ENCODE data around the gene EDAR. TPM values are rescaled to one million over a fixed set of nuclear protein-coding genes. Genes with fewer than 3 reads are reported as not detected.

EDAR gene
- total and polyA plus RNA-seq, 2 of the 8 experiments (the other 6 are each of a cell fraction or from before 2014, with no cell fraction given), result not detected

DNA sequence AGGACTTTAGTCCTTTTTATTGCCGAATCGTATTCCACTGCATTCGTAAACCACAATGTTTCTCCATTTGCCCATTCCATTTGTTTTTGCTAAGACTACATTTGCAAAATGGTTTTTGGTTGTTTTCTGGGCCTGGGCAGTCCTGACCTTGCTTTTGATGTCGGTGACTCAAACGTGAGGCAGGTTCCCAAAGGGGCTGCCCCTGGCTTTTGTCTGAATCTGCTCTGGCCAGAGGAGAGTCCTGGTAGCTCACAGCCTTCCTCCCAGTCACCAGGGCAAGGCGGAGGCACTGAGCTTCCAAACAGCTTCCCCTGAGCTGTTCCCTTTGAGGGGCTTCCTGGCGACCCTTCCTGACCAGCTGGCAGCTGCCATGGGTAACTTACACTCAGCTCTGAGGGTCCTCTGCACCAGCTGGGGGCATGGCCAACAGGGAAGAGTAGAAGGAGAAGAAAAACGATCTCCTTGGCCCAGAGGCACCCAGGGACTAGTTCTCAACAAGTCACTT, 47.8 kb downstream of the EDAR start:
- Histone ChIP-seq H4K5ac (ENCODE audit: insufficient read length, low read depth, low read length) (no peak overlapping the region), H3K36me3 (ENCODE audit: control insufficient read depth in 2 of 4, insufficient read depth in 4 of 4, low read length in 3 of 4) (no peaks in the 10 kb centered on the region), H3K27ac (ENCODE audit: low read depth, low read length) (no peak overlapping the region), H2BK12ac (ENCODE audit: low read depth, low read length) (no peak overlapping the region), H2AFZ (ENCODE audit: low read length) (no peak overlapping the region), H2AK5ac (ENCODE audit: low read depth, low read length) (no peak overlapping the region), H2BK15ac (ENCODE audit: low read length) (no peak overlapping the region), H4K20me1 (replicated peaks in 1 of 2; ENCODE audit: control insufficient read depth in 1 of 2, insufficient read depth in 2 of 2, low read length in 2 of 2) (no peaks in the 10 kb centered on the region), H2BK5ac (ENCODE audit: low read depth, low read length) (no peak overlapping the region), H3K23me2 (ENCODE audit: low read depth, low read length) (peaks cover 4% of the 10 kb centered on the region; the same call in 1 of the 2 replicates), H3K79me2 (ENCODE audit: control insufficient read depth in 1 of 2, insufficient read depth in 2 of 2, low read length in 2 of 2) (no peaks in the 10 kb centered on the region), H3K4me2 (ENCODE audit: insufficient read depth in 1 of 2, low read depth in 2 of 2, low read length in 2 of 2) (no peak overlapping the region), H2BK120ac (replicated peaks; ENCODE audit: low read depth, low read length) (no peak overlapping the region), H3K79me1 (ENCODE audit: low read depth, low read length) (no peaks in the 10 kb centered on the region), H4K91ac (replicated peaks; ENCODE audit: insufficient read length, low read length) (no peak overlapping the region), H3K9me3 (ENCODE audit: insufficient read depth in 2 of 2, low read depth in 1 of 2, low read length in 1 of 2) (peaks cover 3 to 8% of the 10 kb centered on the region in 2 experiments; a peak in 3 of 4 replicates), H3K23ac (ENCODE audit: insufficient read length) (no peak overlapping the region), H3K18ac (ENCODE audit: extremely low read depth, low read length) (no peak overlapping the region; the same call in 1 of the 2 replicates), H4K8ac (ENCODE audit: extremely low read depth, insufficient read depth, low read length) (no peak overlapping the region), H3K14ac (ENCODE audit: insufficient read length) (no peak overlapping the region), H3K4me3 (ENCODE audit: extremely low read depth in 1 of 4, insufficient read depth in 2 of 4, low read depth in 3 of 4, low read length in 4 of 4) (no peak overlapping the region), H3K56ac (replicated peaks; ENCODE audit: insufficient read length, low read depth, low read length) (no peak overlapping the region), H3K4ac (replicated peaks; ENCODE audit: insufficient read length, low read depth, low read length) (no peak overlapping the region), H3K4me1 (replicated peaks in 1 of 4; ENCODE audit: control insufficient read depth in 3 of 4, insufficient read depth in 4 of 4, low read length in 3 of 4) (peaks cover 0 to 3% (median 1%) of the 10 kb centered on the region in 4 experiments; a peak in 2 of 7 replicates), H3K9ac (replicated peaks in 1 of 4; ENCODE audit: extremely low read depth in 1 of 4, low read depth in 3 of 4, low read length in 3 of 4) (no peak overlapping the region; a peak in 1 of 7 replicates), H3K27me3 (replicated peaks in 1 of 4; ENCODE audit: control insufficient read depth in 3 of 4, extremely low read depth in 1 of 4, insufficient read depth in 3 of 4, low read length in 3 of 4) (no peaks in the 10 kb centered on the region), H2BK20ac (ENCODE audit: low read length) (no peak overlapping the region)
- POLR2A ChIA-PET (ENCODE audit: partially characterized antibody), result no interaction called here
- 84% methylated on average over 8 of the region's 8 CpGs; no CpG with 5 or more reads in 1 of the 2 experiments for WGBS, 2 experiments (ENCODE audit: extremely low coverage in 1 of 2, insufficient coverage in 1 of 2, insufficient read length in 1 of 2, insufficient replicate concordance in 2 of 2, low coverage in 1 of 2, low lambda C conversion rate in 2 of 2, missing lambda C conversion rate in 1 of 2)
- CTCF ChIA-PET (ENCODE audit: partially characterized antibody), result interaction anchor here (0.8 to 3.5 kb wide), 8 partner anchors 10 to 188 kb away, joined by 3 to 15 read pairs (median 4); partner anchors contain the start of gene SH3RF3
- no peak for FAIRE-seq
- TF ChIP-seq TAF7 (optimal IDR thresholded peaks at IDR 0.05; ENCODE audit: borderline replicate concordance, low read depth, low read length) (no peak), YY1 (IDR thresholded peaks at IDR 0.05; ENCODE audit: low read depth, low read length) (no peak), RXRA (IDR thresholded peaks at IDR 0.05; ENCODE audit: insufficient read depth, low read depth, low read length) (no peak), FOSL1 (IDR thresholded peaks at IDR 0.05; ENCODE audit: insufficient read depth, low read depth, low read length) (no peak)
- TF ChIP-seq, protein P1, sequence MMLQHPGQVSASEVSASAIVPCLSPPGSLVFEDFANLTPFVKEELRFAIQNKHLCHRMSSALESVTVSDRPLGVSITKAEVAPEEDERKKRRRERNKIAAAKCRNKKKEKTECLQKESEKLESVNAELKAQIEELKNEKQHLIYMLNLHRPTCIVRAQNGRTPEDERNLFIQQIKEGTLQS (IDR thresholded peaks at IDR 0.05; ENCODE audit: insufficient read depth, low read depth, low read length), result no peak
- no peak for DNase-seq (ENCODE audit: low read depth in 1 of 2, low spot score in 2 of 2)

Data from H1 (cell line).